CD1c-positive myeloid dendritic cell (primary cell): ENCODE measurements around the gene SLC15A4.
A peak's percentile ranks its signal among the peaks of the same experiment; 100 is the strongest.
"Not testable (repeated sequence)": the region's sequence is repeated elsewhere in the genome, so short reads cannot be mapped to it uniquely, and the experiment has no call there.

Source experiments
- DNase-seq: peaks from one replicate; pipeline ENCODE4 v3.0.0-alpha.2; 2016; ENCODE audit errors: extremely low spot score

SLC15A4 gene

GRCh38 chr12:128814411-128815261 lies 9.1 kb downstream of the SLC15A4 start:
- DNase-seq: no peak

DNA sequence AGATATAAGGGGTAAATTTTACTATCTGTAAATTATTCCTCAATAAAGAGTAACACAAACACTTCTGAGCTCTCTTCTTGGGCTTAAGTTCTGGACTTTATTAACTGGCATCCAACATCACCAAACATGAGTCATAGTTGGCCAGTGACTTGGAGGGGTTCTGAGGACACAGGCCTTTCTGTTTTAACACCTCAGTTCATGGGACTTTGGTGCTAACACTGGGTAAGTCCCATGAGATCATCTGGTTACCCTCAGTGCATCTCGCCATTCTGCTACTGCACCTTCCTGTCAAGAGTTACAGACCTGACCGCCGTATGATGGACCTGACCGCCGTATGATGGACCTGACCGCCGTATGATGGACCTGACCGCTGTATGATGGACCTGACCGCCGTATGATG lies 9.9 kb downstream of the SLC15A4 start:
- DNase-seq: no peak

GRCh38 chr12:128813392-128813791 lies 10.4 kb downstream of the SLC15A4 start:
- DNase-seq: no peak

GRCh38 chr12:128811806-128812205 lies 12.0 kb downstream of the SLC15A4 start:
- DNase-seq: peak; percentile 43

DNA sequence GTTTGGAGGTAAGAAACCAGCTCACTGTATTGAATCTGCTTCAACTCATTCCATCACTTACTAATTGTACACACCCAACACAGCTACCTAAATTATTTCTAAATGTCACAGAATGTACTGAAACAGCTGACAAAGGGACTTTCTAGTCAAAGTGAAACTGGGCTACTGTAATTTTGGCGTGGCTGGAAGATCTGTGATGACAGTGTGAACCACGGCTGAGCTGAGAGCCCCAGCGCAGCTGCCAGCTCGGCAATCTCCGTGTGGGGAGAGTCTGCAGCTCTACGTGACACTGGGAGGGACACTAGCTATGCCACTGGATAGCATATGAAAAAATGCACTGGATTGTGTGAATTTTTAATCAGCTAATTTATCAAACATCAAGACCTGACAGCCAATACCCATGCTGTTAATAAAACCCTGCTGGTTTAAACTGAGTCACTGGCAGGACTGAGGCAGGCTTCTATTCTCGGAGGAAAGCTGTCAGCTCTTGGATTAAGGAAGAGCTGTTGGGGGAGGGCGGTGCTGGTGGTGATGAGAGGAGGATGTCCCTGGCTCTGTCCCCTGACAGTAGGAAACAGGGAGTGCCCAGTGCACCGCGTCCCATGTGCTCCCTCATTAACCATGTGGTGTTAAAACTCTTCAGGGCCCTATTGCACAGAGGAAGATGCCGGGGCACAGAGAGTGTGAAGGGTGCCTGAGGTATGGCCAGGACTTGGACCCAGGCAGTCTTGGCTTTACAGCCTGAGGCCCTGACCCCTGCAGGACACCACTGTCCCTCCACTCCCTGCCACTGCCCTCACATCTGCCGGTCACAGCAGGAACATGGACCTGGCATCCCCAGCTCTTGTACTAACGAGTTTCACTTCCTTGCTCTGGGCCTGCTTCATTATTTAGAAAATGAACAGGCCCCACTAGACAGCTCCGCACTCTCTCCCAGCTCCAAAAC lies 13.3 kb downstream of the SLC15A4 start:
- peak; percentile 72 for DNase-seq

- no peak for DNase-seq
Observed at GRCh38 chr12:128808651-128809050, 15.1 kb downstream of the SLC15A4 start.

GRCh38 chr12:128807161-128807724 lies 16.5 kb downstream of the SLC15A4 start:
- DNase-seq: peak; percentile 91

DNA sequence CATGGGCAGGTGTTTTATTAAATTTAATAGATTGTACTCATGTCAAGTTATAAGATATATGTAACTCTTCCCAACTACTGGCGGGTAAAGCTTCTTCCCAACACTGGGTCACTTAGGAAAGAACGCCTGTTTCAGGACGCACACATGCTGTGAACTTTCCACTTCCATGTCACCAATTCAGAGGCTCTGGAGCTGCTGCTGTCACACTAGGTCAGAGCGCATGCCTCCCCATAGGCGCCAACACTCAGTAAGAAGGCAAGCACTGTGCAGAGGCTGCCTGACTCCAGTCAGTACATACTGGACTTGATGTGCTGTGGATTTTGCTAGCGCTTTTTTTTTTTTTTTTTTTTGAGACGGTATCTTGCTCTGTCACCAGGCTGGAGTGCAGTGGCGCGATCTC lies 17.2 kb downstream of the SLC15A4 start:
- no peak for DNase-seq

DNA sequence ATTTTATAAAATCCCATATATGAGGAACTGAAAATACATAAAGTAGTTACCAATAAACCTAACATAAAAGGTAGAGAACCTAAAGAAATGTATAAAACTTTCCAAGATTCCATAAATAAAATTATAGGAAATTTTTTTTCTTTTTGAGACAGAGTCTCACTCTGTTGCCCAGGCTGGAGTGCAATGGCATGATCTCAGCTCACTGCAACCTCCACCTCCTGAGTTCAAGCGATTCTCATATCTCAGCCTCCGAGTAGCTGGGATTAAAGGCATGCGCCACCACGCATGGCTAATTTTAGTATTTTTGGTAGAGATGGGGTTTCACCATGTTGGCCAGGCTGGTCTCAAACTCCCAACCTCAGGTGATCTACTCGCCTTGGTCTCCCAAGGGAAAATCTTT lies 18.4 kb downstream of the SLC15A4 start:
- DNase-seq: not testable (repeated sequence)

DNA sequence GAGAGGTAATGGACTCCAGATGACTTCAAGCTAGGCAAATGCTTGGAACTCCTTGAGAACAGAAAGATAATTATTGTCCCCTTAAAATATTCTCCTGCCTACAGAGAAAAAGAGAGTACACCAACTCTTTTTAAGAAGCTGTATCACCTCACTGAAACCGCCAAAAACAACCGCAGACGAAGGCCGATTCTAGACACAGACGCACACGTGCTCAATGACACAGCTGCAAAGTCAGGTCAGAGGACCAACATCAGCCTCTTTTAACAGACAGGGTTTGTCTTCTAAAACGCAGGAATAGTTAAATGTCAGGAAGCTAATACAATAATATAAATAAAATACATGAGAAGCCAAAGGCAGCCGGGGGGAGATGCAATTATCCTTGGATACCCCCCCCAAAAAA lies 19.0 kb downstream of the SLC15A4 start:
- DNase-seq: no peak

- DNase-seq: no peak
Observed at GRCh38 chr12:128803788-128804187, 20.0 kb downstream of the SLC15A4 start.

GRCh38 chr12:128802756-128803155 lies 21.0 kb downstream of the SLC15A4 start:
- no peak for DNase-seq

DNA sequence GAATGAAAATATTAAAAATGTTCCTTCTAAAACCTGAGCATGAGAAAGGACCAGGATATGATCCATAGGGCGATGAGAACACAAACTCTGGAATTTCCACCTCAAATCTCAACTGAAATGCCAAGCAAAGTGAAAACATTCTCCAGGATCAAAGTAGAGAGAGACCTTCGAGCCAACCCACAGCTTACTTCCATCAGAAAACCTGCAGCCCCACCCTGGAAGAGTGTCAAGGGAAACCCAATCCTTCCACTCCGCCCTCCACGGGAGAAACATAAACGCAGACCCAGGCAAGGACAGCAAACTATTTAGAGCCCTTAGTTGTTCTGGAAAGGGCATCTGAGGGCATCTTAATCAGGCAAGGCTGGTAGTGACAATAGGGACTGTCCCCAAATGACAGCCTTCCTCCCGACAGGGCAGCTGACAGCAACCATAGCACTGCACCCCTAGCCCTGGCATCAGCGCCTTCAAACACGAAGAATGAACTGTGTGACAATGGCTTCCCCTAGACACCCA lies 21.8 kb downstream of the SLC15A4 start:
- no peak for DNase-seq

DNA sequence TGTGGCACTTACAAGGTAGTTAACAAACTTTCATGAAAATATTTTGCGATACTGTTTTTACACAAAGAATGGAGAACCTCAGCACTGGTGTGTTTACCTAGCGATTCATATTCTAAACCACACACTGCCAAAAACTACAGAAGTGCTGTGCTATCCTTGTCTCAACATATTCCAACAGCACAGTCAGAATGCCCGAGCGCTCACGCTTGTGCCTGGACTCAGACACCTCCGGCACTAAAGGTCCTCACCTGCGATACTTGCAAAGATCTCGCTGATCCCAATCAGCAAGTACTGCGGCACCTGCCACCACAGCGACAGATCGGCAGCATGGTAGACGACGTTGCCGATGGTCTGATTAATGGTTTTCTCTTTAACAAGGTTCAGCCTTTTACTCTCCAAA lies 23.2 kb downstream of the SLC15A4 start:
- no peak for DNase-seq

- no peak for DNase-seq
Observed at GRCh38 chr12:128798571-128799341, 25.0 kb downstream of the SLC15A4 start.

- DNase-seq: no peak
Observed at GRCh38 chr12:128797119-128798118, 26.3 kb downstream of the SLC15A4 start.

GRCh38 chr12:128796439-128797118 lies 27.2 kb downstream of the SLC15A4 start:
- DNase-seq: no peak

DNA sequence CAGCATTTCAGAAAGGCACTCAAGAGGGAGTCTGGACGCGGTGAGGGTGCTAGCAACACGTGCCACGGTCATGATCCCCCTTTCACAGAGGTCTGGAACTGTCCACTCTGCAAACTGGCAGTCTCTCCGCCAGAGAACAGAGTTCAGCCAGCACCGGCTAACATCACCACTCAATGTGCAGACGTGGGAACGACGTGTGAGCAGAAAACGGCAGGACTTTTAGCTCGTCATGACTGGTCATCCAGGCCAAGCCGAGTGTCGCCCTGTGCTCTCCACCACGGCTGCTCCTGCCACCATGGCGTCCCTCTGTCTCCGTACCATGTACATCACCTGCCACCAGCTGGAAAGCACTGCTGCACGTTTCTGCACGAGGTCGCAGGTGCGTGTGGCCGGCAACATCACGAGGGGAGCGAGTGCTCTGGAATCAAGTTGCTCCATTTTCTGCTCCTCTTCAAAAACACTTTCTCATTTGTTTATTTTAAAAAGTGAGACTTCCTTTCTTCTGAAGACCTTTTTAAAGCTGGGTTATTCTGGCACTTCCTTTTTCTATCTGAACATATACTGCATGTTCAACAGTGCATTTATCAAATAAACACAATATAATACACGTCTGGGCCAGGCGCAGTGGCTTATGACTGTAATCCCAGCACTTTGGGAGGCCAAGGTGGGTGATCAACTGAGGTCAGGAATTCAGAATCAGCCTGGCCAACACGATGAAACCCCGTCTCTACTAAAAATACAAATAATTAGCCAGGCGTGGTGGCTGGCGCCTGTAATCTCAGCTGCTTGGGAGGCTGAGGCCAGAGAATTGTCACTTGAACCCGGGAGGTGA lies 28.0 kb downstream of the SLC15A4 start:
- no peak for DNase-seq
